Activated CD4-positive, alpha-beta memory T cell treated with anti-CD3 and anti-CD28 coated beads, Interleukin-2, amount 10 ng/mL, durations not matched to agents 7 days and 5 days (primary cell): ENCODE results near the gene RNASE8. TPM values are rescaled to one million over a fixed set of nuclear protein-coding genes. Genes with fewer than 3 reads are reported as not detected.

Experiments
- CTCF ChIA-PET: fragments of 350-600 bp; sonication (Branson Sonifier 250); formaldehyde crosslinking; loops from one replicate; lab custom pipeline; 2021; ENCODE audit warnings: antibody characterized with exemption, inconsistent platforms; lab: Charles Lee
- POLR2A ChIA-PET: fragments of 350-600 bp; sonication (Branson Sonifier 250); formaldehyde crosslinking; loops from one replicate; lab custom pipeline; 2021; ENCODE audit warnings: antibody characterized with exemption; lab: Charles Lee
- DNase-seq: peaks from one replicate; pipeline ENCODE4 v3.0.0-alpha.2; 2020
- H3K27ac Mint-ChIP-seq: one replicate; pipeline ENCODE4 v1.8.0; 2021; ENCODE audit warnings: mild to moderate bottlenecking, mixed read lengths
- H3K27me3 Mint-ChIP-seq: one replicate; pipeline ENCODE4 v1.8.0; 2021; ENCODE audit warnings: mixed read lengths
- H3K36me3 Mint-ChIP-seq: one replicate; pipeline ENCODE4 v1.8.0; 2021; ENCODE audit warnings: low read depth, mixed read lengths
- H3K4me1 Mint-ChIP-seq: one replicate; pipeline ENCODE4 v1.8.0; 2021; ENCODE audit warnings: mixed read lengths
- H3K4me3 Mint-ChIP-seq: one replicate; pipeline ENCODE4 v1.8.0; 2021; ENCODE audit warnings: mild to moderate bottlenecking, mixed read lengths
- H3K9me3 Mint-ChIP-seq: one replicate; pipeline ENCODE4 v1.8.0; 2021; ENCODE audit warnings: mixed read lengths
- total RNA-seq, 2 experiments: library from RNA; stranded (reverse); gene quantifications; one replicate each; pipeline ENCODE4 v1.2.3, GENCODE V29; 2021

The RNASE8 gene
- total RNA-seq, 2 experiments from 2014 or later = not detected

DNA sequence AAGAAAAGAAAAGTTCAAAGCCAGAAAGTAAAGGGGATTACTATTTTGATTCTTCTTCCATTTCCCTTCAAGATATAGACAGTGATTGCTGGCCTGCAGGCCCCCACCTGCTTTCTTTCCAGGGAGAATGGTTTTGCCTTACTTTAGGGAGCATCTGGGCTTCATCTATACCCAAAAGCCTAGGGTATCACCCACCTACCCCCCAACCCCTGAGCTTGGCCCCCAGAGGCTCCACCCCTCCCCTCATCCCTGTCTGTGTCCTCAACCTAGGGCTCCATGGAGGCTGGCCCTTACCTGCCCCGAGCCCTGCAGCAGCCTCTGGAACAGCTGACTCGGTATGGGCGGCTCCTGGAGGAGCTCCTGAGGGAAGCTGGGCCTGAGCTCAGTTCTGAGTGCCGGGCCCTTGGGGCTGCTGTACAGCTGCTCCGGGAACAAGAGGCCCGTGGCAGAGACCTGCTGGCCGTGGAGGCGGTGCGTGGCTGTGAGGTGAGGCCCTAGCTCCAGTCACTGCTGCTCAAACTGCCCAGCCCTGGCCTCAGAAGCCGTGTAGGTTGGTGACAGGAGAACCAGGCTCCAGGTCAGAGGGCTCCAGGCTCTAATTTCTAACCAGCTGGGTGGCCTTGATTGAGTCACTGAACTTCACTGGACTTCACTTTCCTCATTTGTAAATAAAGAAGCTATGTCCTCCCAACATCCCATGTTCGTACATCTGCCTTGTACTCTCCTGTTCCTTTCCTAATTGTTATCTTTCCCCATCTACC, 26.1 kb downstream of the RNASE8 start:
- H3K4me1 Mint-ChIP-seq = peaks cover 18% of the 10 kb centered on the region

GRCh38 chr14:21084396-21084795, 26.8 kb downstream of the RNASE8 start:
- Mint-ChIP-seq H3K27me3 (peaks cover 1% of the 10 kb centered on the region), H3K4me3 (no peak overlapping the region), H3K27ac (no peak overlapping the region), H3K36me3 (no peaks in the 10 kb centered on the region), H3K4me1 (peaks cover 23% of the 10 kb centered on the region), H3K9me3 (no peaks in the 10 kb centered on the region)
- POLR2A ChIA-PET = interaction anchor here (1.7 kb wide), 1 partner anchor 13 kb away, joined by 9 read pairs; the partner anchor contains the start of gene ARHGEF40
- CTCF ChIA-PET = interaction anchor here (1.2 to 1.5 kb wide), 3 partner anchors 8 to 79 kb away, joined by 3 read pairs; no protein-coding TSS in a partner anchor
- no peak for DNase-seq

More for the DNA sequence above, 26.1 kb downstream of the RNASE8 start:
- H3K36me3 Mint-ChIP-seq = no peaks in the 10 kb centered on the region
- ChIA-PET CTCF (interaction anchor here (0.6 to 1.5 kb wide), 5 partner anchors 9 to 472 kb away, joined by 3 to 4 read pairs (median 3); no protein-coding TSS in a partner anchor), POLR2A (interaction anchor here (1.7 kb wide), 1 partner anchor 13 kb away, joined by 9 read pairs; the partner anchor contains the start of gene ARHGEF40)
- H3K27me3 Mint-ChIP-seq = peaks cover 1% of the 10 kb centered on the region
- H3K27ac Mint-ChIP-seq = no peak overlapping the region
- H3K9me3 Mint-ChIP-seq = no peaks in the 10 kb centered on the region
- no peak for DNase-seq
- no peak overlapping the region for H3K4me3 Mint-ChIP-seq

DNA sequence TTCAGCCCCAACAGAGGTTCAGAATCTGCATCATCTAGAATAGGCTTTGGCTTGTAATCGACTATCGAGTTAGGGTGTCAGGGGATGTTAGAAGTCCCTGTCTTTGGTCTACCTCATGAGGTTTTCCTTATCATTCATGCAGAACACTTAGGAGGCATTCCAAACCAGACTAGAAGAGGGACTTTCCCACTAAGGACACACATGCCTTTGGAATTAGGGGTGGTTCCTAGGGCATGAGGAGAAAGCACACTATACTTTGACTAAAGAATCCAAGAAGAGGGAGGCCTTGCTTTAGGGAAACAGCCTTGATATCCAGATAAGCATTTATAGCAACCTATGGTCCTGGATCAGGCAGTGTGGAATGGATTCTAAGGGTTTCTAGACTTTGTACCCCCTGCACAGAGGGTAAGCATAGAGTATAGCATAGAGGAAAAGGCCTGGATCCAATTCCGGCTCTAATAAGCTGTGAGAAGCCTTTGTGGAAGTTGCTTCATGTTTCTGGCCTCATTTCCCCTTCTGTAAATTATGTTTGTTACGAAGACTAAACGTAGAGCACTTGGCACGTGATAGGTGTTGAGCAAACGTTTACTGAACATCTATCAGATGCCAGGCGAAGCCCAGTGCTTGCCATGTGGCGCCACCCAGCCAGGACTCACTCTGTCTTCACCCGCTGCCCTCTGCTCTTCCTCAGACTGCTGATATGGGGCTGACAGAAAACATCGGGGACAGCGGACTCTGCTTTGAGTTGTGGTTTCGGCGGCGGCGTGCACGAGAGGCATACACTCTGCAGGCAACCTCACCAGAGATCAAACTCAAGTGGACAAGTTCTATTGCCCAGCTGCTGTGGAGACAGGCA, 27.6 kb downstream of the RNASE8 start:
- no peak overlapping the region for H3K27ac Mint-ChIP-seq
- POLR2A ChIA-PET = interaction anchor here (0.8 kb wide), 2 partner anchors 14 to 18 kb away, joined by 4 read pairs; no protein-coding TSS in a partner anchor

DNA sequence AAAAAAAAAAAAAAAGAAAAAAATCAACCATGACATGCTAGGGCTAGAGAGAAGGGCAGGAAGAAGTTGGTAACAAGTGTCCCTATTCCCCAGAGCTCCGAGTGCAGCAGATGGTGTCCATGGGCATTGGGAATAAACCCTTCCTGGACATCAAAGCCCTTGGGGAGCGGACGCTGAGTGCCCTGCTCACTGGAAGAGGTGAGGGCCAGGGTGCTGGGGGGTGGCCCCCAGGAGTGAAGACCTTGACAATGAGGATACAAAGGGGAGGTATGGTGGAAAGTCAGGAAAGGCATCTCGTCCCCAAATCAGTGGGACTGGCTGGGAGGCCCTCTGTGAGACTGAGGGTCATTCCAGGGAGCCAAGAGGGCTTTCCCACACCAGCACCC, 29.3 kb downstream of the RNASE8 start:
- Mint-ChIP-seq H3K9me3 (no peaks in the 10 kb centered on the region), H3K4me3 (no peak overlapping the region), H3K36me3 (no peaks in the 10 kb centered on the region), H3K4me1 (peaks cover 23% of the 10 kb centered on the region), H3K27ac (no peak overlapping the region), H3K27me3 (no peaks in the 10 kb centered on the region)
- no peak for DNase-seq
- CTCF ChIA-PET = interaction anchor here (0.8 to 5.1 kb wide), 11 partner anchors 9 to 82 kb away, joined by 3 to 81 read pairs (median 4); partner anchors contain the start of genes NDRG2 and TMEM253
- POLR2A ChIA-PET = interaction anchor here (1.0 to 4.1 kb wide), 5 partner anchors 13 to 178 kb away, joined by 3 to 31 read pairs (median 4); partner anchors contain the start of gene ARHGEF40

More for the DNA sequence above, 27.6 kb downstream of the RNASE8 start:
- peaks cover 23% of the 10 kb centered on the region for H3K4me1 Mint-ChIP-seq
- H3K4me3 Mint-ChIP-seq = no peak overlapping the region
- no peak for DNase-seq
- H3K27me3 Mint-ChIP-seq = no peaks in the 10 kb centered on the region
- H3K36me3 Mint-ChIP-seq = no peaks in the 10 kb centered on the region
- CTCF ChIA-PET = no interaction called here
- no peaks in the 10 kb centered on the region for H3K9me3 Mint-ChIP-seq

GRCh38 chr14:21087294-21088091, 29.9 kb downstream of the RNASE8 start:
- ChIA-PET POLR2A (interaction anchor here (1.0 to 4.1 kb wide), 7 partner anchors 9 to 177 kb away, joined by 3 to 31 read pairs (median 4); partner anchors contain the start of gene ARHGEF40), CTCF (interaction anchor here (0.8 to 5.1 kb wide), 11 partner anchors 9 to 82 kb away, joined by 3 to 81 read pairs (median 4); partner anchors contain the start of genes NDRG2 and TMEM253)
- H3K27ac Mint-ChIP-seq = no peak overlapping the region
- H3K36me3 Mint-ChIP-seq = no peaks in the 10 kb centered on the region
- peak; percentile 64 for DNase-seq
- no peak overlapping the region for H3K4me3 Mint-ChIP-seq
- peaks cover 24% of the 10 kb centered on the region for H3K4me1 Mint-ChIP-seq
- H3K27me3 Mint-ChIP-seq = no peaks in the 10 kb centered on the region
- no peaks in the 10 kb centered on the region for H3K9me3 Mint-ChIP-seq

DNA sequence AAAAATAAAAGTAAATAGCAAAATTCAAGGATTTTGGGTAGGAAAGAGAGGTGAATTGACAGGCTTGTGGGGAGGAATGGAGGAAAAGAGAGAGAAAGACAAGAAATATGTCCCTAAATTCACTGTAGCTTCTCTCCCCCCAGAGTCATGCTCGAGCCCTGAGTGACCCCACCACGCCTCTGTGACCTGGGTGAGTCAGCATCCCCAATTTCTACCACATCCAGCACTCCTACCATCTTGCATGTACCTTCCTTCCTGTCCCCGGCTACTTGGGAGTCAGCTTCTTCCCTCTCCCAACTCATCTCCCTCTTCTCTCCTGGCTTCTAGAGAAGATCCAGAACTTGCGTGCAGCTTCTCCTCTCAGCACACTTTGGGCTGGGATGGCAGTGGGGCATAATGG, 31.1 kb downstream of the RNASE8 start:
- Mint-ChIP-seq H3K27ac (no peak overlapping the region), H3K4me1 (peaks cover 28% of the 10 kb centered on the region), H3K4me3 (no peak overlapping the region), H3K27me3 (no peaks in the 10 kb centered on the region), H3K36me3 (no peaks in the 10 kb centered on the region), H3K9me3 (no peaks in the 10 kb centered on the region)
- CTCF ChIA-PET = interaction anchor here (1.0 to 5.1 kb wide), 9 partner anchors 11 to 118 kb away, joined by 3 to 81 read pairs (median 9); partner anchors contain the start of genes ARHGEF40 and TMEM253
- POLR2A ChIA-PET = interaction anchor here (2.0 to 4.1 kb wide), 3 partner anchors 14 to 20 kb away, joined by 6 to 31 read pairs (median 19); partner anchors contain the start of gene ARHGEF40
- no peak for DNase-seq

GRCh38 chr14:21089271-21089670, 31.6 kb downstream of the RNASE8 start:
- Mint-ChIP-seq H3K9me3 (no peaks in the 10 kb centered on the region), H3K4me3 (no peak overlapping the region), H3K27ac (no peak overlapping the region), H3K27me3 (no peaks in the 10 kb centered on the region), H3K36me3 (no peaks in the 10 kb centered on the region), H3K4me1 (peaks cover 28% of the 10 kb centered on the region)
- ChIA-PET CTCF (interaction anchor here (0.9 to 5.1 kb wide), 11 partner anchors 10 to 118 kb away, joined by 3 to 81 read pairs (median 4); partner anchors contain the start of genes ARHGEF40 and TMEM253), POLR2A (interaction anchor here (2.0 to 4.1 kb wide), 3 partner anchors 14 to 21 kb away, joined by 6 to 31 read pairs (median 19); partner anchors contain the start of gene ARHGEF40)
- DNase-seq = no peak

DNA sequence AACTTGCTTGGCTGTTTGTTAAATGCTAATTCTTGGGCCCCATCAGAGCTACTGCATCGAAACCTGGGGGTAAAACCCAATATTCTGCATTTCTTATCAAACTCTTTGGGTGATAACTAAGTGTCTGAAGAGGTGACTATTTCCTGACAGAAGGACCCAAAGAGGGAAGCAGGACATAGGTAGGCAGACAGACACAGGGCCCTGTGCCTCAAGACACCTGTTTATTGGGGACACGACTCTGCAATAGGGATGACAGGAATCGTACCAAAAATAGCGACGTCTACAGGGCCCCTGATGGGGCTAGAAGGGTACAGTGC, 32.2 kb downstream of the RNASE8 start:
- no peaks in the 10 kb centered on the region for H3K9me3 Mint-ChIP-seq
- ChIA-PET POLR2A (interaction anchor here (3.1 to 4.1 kb wide), 2 partner anchors 13 to 19 kb away, joined by 19 to 31 read pairs; partner anchors contain the start of gene ARHGEF40), CTCF (interaction anchor here (0.7 to 5.1 kb wide), 12 partner anchors 10 to 119 kb away, joined by 3 to 81 read pairs (median 4); partner anchors contain the start of genes ARHGEF40 and TMEM253)
- H3K36me3 Mint-ChIP-seq = no peaks in the 10 kb centered on the region
- no peaks in the 10 kb centered on the region for H3K27me3 Mint-ChIP-seq
- H3K4me1 Mint-ChIP-seq = peaks cover 28% of the 10 kb centered on the region
- H3K27ac Mint-ChIP-seq = no peak overlapping the region
- H3K4me3 Mint-ChIP-seq = no peak overlapping the region
- DNase-seq = no peak

DNA sequence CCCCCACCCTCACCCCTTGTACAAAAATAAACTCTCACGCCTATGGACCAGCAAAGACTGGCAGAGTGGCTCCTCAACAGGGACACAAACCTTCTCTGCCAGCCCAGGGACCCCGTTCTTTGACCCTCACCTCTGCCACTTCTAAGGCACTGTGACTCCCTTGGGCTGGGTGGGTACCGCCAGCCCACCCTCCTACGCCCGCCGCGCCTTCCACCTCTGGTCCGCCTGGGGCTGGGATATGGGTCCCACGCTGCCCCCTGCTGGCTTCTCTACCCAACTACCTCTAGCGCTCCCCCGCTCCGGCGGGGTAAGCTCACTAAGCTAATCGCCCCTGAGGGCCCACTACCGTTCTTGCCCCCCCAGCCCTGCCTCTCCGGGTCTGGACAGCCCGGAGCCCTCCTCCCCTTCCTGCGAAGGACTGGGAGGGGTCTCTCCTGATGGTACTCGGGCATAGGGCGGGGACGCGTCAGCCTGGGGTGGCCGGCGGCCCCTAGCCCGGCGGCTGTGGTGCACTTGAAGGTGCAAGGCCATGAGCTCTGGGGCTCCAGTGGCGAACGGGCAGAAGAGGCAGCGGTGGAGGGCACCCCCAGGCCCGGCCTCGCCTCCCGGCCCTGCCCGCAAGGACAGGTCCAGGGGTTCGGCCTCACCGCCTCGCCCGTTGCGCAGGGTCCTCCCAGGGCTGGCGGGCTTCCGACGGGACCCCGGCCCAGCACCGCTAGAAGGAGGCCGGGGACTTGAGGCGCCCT, 32.7 kb downstream of the RNASE8 start:
- Mint-ChIP-seq H3K27me3 (no peaks in the 10 kb centered on the region), H3K9me3 (no peaks in the 10 kb centered on the region), H3K4me3 (no peak overlapping the region), H3K27ac (no peak overlapping the region), H3K36me3 (no peaks in the 10 kb centered on the region), H3K4me1 (peaks cover 28% of the 10 kb centered on the region)
- ChIA-PET CTCF (interaction anchor here (0.6 to 5.1 kb wide), 9 partner anchors 11 to 119 kb away, joined by 3 to 81 read pairs (median 3); partner anchors contain the start of gene TMEM253), POLR2A (interaction anchor here (1.0 to 4.1 kb wide), 2 partner anchors 14 to 19 kb away, joined by 3 to 19 read pairs; partner anchors contain the start of gene ARHGEF40)
- DNase-seq = no peak

DNA sequence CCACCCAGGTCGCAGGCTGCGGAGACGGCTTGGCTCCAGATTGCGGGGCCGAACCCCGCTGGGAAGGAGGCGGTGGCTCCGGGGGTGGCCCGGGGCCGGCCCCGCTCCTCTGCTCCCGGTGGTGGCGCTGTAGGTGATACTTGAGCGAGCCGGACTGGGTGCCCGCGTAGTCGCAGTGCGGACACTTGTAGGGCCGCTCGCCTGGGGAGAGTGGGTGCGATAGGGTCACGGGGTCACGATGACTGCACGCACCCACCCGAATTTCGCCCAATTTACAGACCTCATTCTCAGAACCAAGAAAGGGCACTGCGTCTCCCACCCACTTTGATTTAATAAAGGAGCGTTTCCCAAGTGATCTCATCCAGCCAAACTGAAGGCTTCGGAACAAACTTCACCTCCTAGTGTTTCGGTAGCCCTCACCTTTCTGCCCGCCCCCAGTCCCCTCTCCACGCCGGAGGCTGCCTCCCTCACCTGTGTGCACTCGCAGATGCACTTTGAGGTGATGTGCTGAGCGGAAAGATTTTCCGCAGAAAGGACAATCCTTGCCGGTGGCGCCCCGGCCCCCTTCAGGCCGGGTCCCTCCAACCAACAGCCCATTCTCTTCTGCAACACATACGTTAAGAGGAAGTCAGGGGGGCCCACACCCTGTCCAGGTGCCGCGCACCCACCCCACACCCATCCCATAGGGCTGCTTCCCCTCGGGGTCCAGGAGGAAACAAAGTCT, 33.5 kb downstream of the RNASE8 start:
- ChIA-PET CTCF (interaction anchor here (0.6 to 7.8 kb wide), 10 partner anchors 12 to 82 kb away, joined by 3 to 159 read pairs (median 22); partner anchors contain the start of gene TMEM253), POLR2A (interaction anchor here (1.0 to 4.1 kb wide), 4 partner anchors 13 to 77 kb away, joined by 3 to 22 read pairs (median 13); partner anchors contain the start of gene ARHGEF40)
- H3K4me1 Mint-ChIP-seq = peaks cover 28% of the 10 kb centered on the region
- H3K4me3 Mint-ChIP-seq = no peak overlapping the region
- no peaks in the 10 kb centered on the region for H3K36me3 Mint-ChIP-seq
- no peak for DNase-seq
- no peaks in the 10 kb centered on the region for H3K9me3 Mint-ChIP-seq
- H3K27me3 Mint-ChIP-seq = peaks cover 1% of the 10 kb centered on the region
- H3K27ac Mint-ChIP-seq = no peak overlapping the region
